ENCODE results near the gene WNK2.
A peak's percentile ranks its signal among the peaks of the same experiment; 100 is the strongest.
"Not testable (repeated sequence)": the region's sequence is repeated elsewhere in the genome, so short reads cannot be mapped to it uniquely, and the experiment has no call there.

The WNK2 gene

GRCh38 chr9:93183663-93184431 lies at the start of gene WNK2:
WNK2 (plus strand) TSS chr9:93184139; CDS start chr9:93184930, 791 bp downstream.
- peak in 1 of 2 donors; percentile 25 for DNase-seq (ENCODE audit: low read depth in 2 of 2)

- no peak for DNase-seq (ENCODE audit: low read depth in 2 of 2)
Observed at GRCh38 chr9:93134740-93135444, 49.0 kb upstream of the WNK2 start.

GRCh38 chr9:93136011-93136440 lies 47.9 kb upstream of the WNK2 start:
- no peak for DNase-seq (ENCODE audit: low read depth in 2 of 2)

- DNase-seq (ENCODE audit: low read depth in 2 of 2): no peak
Observed at GRCh38 chr9:93137362-93137761, 46.6 kb upstream of the WNK2 start.

- no peak for DNase-seq (ENCODE audit: low read depth in 2 of 2)
Observed at GRCh38 chr9:93138171-93138764, 45.7 kb upstream of the WNK2 start.

GRCh38 chr9:93139365-93140182 lies 44.4 kb upstream of the WNK2 start:
- no peak for DNase-seq (ENCODE audit: low read depth in 2 of 2)

GRCh38 chr9:93141771-93142483 lies 42.0 kb upstream of the WNK2 start:
- DNase-seq (ENCODE audit: low read depth in 2 of 2): no peak

- DNase-seq (ENCODE audit: low read depth in 2 of 2): no peak
Observed at GRCh38 chr9:93143830-93144530, 40.0 kb upstream of the WNK2 start.

- DNase-seq (ENCODE audit: low read depth in 2 of 2): not testable (repeated sequence)
Observed at GRCh38 chr9:93146696-93147095, 37.2 kb upstream of the WNK2 start.

- no peak for DNase-seq (ENCODE audit: low read depth in 2 of 2)
Observed at GRCh38 chr9:93147632-93148031, 36.3 kb upstream of the WNK2 start.

GRCh38 chr9:93148721-93149120 lies 35.2 kb upstream of the WNK2 start:
- DNase-seq (ENCODE audit: low read depth in 2 of 2): no peak

- DNase-seq (ENCODE audit: low read depth in 2 of 2): no peak
Observed at GRCh38 chr9:93149361-93149760, 34.6 kb upstream of the WNK2 start.

- no peak for DNase-seq (ENCODE audit: low read depth in 2 of 2)
Observed at GRCh38 chr9:93151097-93151784, 32.7 kb upstream of the WNK2 start.

- DNase-seq (ENCODE audit: low read depth in 2 of 2): peak in 1 of 2 donors; percentile 43
Observed at GRCh38 chr9:93154293-93154903, 29.5 kb upstream of the WNK2 start.

- DNase-seq (ENCODE audit: low read depth in 2 of 2): no peak
Observed at GRCh38 chr9:93155716-93156474, 28.0 kb upstream of the WNK2 start.

GRCh38 chr9:93156475-93157008 lies 27.4 kb upstream of the WNK2 start:
- peak in 1 of 2 donors; percentile 45 for DNase-seq (ENCODE audit: low read depth in 2 of 2)

- peak; percentile 75 to 77 for DNase-seq (ENCODE audit: low read depth in 2 of 2)
Observed at GRCh38 chr9:93159601-93160471, 24.1 kb upstream of the WNK2 start.
